CD14-positive monocyte (primary cell): ENCODE data around the gene IL16. TPM values are rescaled to one million over a fixed set of nuclear protein-coding genes. Genes with fewer than 3 reads are reported as not detected.

Source experiments
- DNase-seq, 3 donors: peaks; one replicate each; pipeline ENCODE4 v3.0.0-alpha.2; 2011 to 2022
- H2AFZ ChIP-seq: 2 replicates; pipeline ENCODE4 v1.6.0; 2012; ENCODE audit warnings: mild to moderate bottlenecking, low read depth, low read length, inconsistent platforms; ENCODE audit not compliant: insufficient read depth, poor library complexity, severe bottlenecking
- H3K27ac ChIP-seq, 2 donors: 1 replicate in 1 of 2; 2 replicates in 1 of 2; pipeline ENCODE4 v1.5.1; 2012 to 2013; ENCODE audit warnings: low read length in 2 of 2, control low read depth in 1 of 2, inconsistent platforms in 1 of 2, low read depth in 1 of 2, mild to moderate bottlenecking in 1 of 2
- H3K27me3 ChIP-seq, 2 donors: one replicate each; pipeline versions ENCODE4 v1.6.0 to v1.6.1; 2011 to 2013; ENCODE audit warnings: low read length in 2 of 2; ENCODE audit not compliant: control insufficient read depth in 2 of 2, insufficient read depth in 2 of 2
- H3K36me3 ChIP-seq, 2 donors: replicated peaks in 1 of 2; 1 replicate in 1 of 2; 2 replicates in 1 of 2; pipeline versions ENCODE4 v1.5.1 to v1.6.1; 2012 to 2013; ENCODE audit warnings: low read length in 2 of 2, control low read depth in 1 of 2, inconsistent platforms in 1 of 2, mild to moderate bottlenecking in 1 of 2; ENCODE audit not compliant: insufficient read depth in 2 of 2, control insufficient read depth in 1 of 2
- H3K4me1 ChIP-seq, 2 donors: 1 replicate in 1 of 2; 2 replicates in 1 of 2; pipeline versions ENCODE4 v1.5.1 to v1.6.1; 2012 to 2013; ENCODE audit warnings: low read length in 2 of 2, control low read depth in 1 of 2, inconsistent platforms in 1 of 2, mild to moderate bottlenecking in 1 of 2, moderate library complexity in 1 of 2; ENCODE audit not compliant: insufficient read depth in 2 of 2, control insufficient read depth in 1 of 2
- H3K4me2 ChIP-seq: replicated peaks from 2 replicates; pipeline ENCODE3; 2012; ENCODE audit warnings: low read length, moderate library complexity, mild to moderate bottlenecking; ENCODE audit not compliant: poor library complexity, severe bottlenecking; ENCODE audit errors: extremely low read depth
- H3K4me3 ChIP-seq, 3 experiments: fragments of 200-600 bp in 1 of 3; sonication (generic) in 1 of 3; replicated peaks in 1 of 3; 1 replicate in 2 of 3; 2 replicates in 1 of 3; pipeline ENCODE4 v1.5.1; 2011 to 2013; ENCODE audit warnings: low read length in 3 of 3, mild to moderate bottlenecking in 3 of 3, control low read depth in 2 of 3, low read depth in 2 of 3, inconsistent platforms in 1 of 3, moderate library complexity in 1 of 3
- H3K79me2 ChIP-seq: 2 replicates; pipeline ENCODE4 v1.6.0; 2012; ENCODE audit warnings: mild to moderate bottlenecking, control low read depth, inconsistent platforms, low read length, moderate library complexity; ENCODE audit not compliant: insufficient read depth
- H3K9ac ChIP-seq: 2 replicates; pipeline ENCODE4 v1.6.0; 2017; ENCODE audit warnings: low read length, mild to moderate bottlenecking; ENCODE audit not compliant: insufficient read depth, poor library complexity, severe bottlenecking
- H3K9me3 ChIP-seq, 2 donors: replicated peaks in 1 of 2; 1 replicate in 1 of 2; 2 replicates in 1 of 2; pipeline versions ENCODE4 v1.5.1 to v1.6.1; 2012 to 2013; ENCODE audit warnings: low read length in 2 of 2, control low read depth in 1 of 2; ENCODE audit not compliant: control insufficient read depth in 1 of 2, insufficient read depth in 1 of 2
- H4K20me1 ChIP-seq: 2 replicates; pipeline ENCODE4 v1.6.0; 2012; ENCODE audit warnings: mild to moderate bottlenecking, low read length, control low read depth, moderate library complexity; ENCODE audit not compliant: insufficient read depth
- H3K27ac Mint-ChIP-seq, 7 donors: one replicate each; pipeline ENCODE4 v1.8.0; 2020; ENCODE audit warnings: mild to moderate bottlenecking in 7 of 7, mixed read lengths in 7 of 7, moderate library complexity in 6 of 7, inconsistent platforms in 2 of 7
- H3K27me3 Mint-ChIP-seq, 3 donors: one replicate each; pipeline ENCODE4 v1.8.0; 2021 to 2022; ENCODE audit warnings: low read depth in 3 of 3, mild to moderate bottlenecking in 3 of 3, mixed read lengths in 3 of 3, moderate library complexity in 3 of 3, inconsistent platforms in 1 of 3
- H3K36me3 Mint-ChIP-seq, 2 donors: one replicate each; pipeline ENCODE4 v1.8.0; 2020; ENCODE audit warnings: mixed read lengths in 2 of 2, inconsistent platforms in 1 of 2, mild to moderate bottlenecking in 1 of 2
- H3K4me1 Mint-ChIP-seq: one replicate; pipeline ENCODE4 v1.8.0; 2020; ENCODE audit warnings: mild to moderate bottlenecking, mixed read lengths
- H3K4me3 Mint-ChIP-seq, 2 donors: one replicate each; pipeline ENCODE4 v1.8.0; 2020; ENCODE audit warnings: mild to moderate bottlenecking in 2 of 2, mixed read lengths in 2 of 2, moderate library complexity in 1 of 2
- H3K9me3 Mint-ChIP-seq, 7 donors: one replicate each; pipeline ENCODE4 v1.8.0; 2020 to 2022; ENCODE audit warnings: mixed read lengths in 7 of 7, mild to moderate bottlenecking in 6 of 7, moderate library complexity in 6 of 7, inconsistent platforms in 2 of 7
- WGBS: methylation state at CpG from one replicate; pipeline ENCODE4 v1.1.5; 2013; ENCODE audit warnings: missing lambda C conversion rate; ENCODE audit not compliant: insufficient coverage; 5-methylcytosine and 5-hydroxymethylcytosine counted together
- intact Hi-C, 2 donors: fragments of 100-400 bp; cut with micrococcal nuclease; formaldehyde crosslinking; loops; one replicate each; pipeline versions ENCODE4 v1.15.0 to v1.15.1; 2023
- polyA plus RNA-seq, 3 donors: library from polyadenylated mRNA; depleted of rRNA in 1 of 3; unstranded in 2 of 3; stranded (reverse) in 1 of 3; fragments of 300-500 nt in 2 of 3; fragments of >200 nt in 1 of 3; fragmentation: Illumina TruSeq in 2 of 3; gene quantifications; 1 replicate in 2 of 3; 2 replicates in 1 of 3; pipeline ENCODE4 v1.2.3, GENCODE V29; 2012 to 2021
- TF ChIP-seq, protein P1 (sequence below): fragments of 200-600 bp; IDR thresholded peaks from one replicate; pipeline ENCODE4 v1.8.0; 2022; ENCODE audit warnings: antibody characterized with exemption, mild to moderate bottlenecking

Gene IL16
- polyA plus RNA-seq, 3 donors: 64.8 to 95.1 (median 71.5) TPM

DNA sequence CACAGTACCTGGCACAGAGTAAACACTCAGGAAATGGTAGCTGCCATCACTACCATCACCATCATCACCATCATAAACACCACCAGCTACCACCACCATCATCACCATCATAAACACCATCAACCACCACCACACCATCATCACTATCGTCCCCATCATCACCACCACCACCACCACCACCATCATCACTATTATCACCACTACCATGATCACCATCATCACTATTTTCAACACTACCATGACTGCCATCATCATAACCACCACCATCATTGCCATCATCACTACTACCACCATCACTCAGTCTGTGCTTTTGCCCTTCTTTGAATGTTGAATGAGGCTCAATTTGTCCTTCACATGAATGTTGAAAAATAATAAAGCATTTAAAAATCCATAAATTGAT lies 21.2 kb upstream of the IL16 start:
- Histone ChIP-seq H3K4me2 (no peak overlapping the region), H3K4me3 (no peak overlapping the region), H2AFZ (no peak overlapping the region), H3K9ac (no peak overlapping the region), H3K36me3 (no peaks in the 10 kb centered on the region), H3K27ac (no peak overlapping the region), H3K27me3 (no peaks in the 10 kb centered on the region), H3K4me1 (no peaks in the 10 kb centered on the region), H3K79me2 (no peaks in the 10 kb centered on the region), H4K20me1 (no peaks in the 10 kb centered on the region), H3K9me3 (no peaks in the 10 kb centered on the region)
- Mint-ChIP-seq H3K27me3 (peaks cover 6 to 11% (median 6%) of the 10 kb centered on the region in 3 donors), H3K36me3 (no peaks in the 10 kb centered on the region), H3K4me3 (no peak overlapping the region), H3K9me3 (no peaks in the 10 kb centered on the region), H3K27ac (no peak overlapping the region), H3K4me1 (no peaks in the 10 kb centered on the region)
- intact Hi-C loops: no loop called here
- TF ChIP-seq, protein P1, sequence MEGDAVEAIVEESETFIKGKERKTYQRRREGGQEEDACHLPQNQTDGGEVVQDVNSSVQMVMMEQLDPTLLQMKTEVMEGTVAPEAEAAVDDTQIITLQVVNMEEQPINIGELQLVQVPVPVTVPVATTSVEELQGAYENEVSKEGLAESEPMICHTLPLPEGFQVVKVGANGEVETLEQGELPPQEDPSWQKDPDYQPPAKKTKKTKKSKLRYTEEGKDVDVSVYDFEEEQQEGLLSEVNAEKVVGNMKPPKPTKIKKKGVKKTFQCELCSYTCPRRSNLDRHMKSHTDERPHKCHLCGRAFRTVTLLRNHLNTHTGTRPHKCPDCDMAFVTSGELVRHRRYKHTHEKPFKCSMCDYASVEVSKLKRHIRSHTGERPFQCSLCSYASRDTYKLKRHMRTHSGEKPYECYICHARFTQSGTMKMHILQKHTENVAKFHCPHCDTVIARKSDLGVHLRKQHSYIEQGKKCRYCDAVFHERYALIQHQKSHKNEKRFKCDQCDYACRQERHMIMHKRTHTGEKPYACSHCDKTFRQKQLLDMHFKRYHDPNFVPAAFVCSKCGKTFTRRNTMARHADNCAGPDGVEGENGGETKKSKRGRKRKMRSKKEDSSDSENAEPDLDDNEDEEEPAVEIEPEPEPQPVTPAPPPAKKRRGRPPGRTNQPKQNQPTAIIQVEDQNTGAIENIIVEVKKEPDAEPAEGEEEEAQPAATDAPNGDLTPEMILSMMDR: no peak
- 38% methylated on average over 1 of the region's 1 CpG for WGBS
- DNase-seq: no peak

DNA sequence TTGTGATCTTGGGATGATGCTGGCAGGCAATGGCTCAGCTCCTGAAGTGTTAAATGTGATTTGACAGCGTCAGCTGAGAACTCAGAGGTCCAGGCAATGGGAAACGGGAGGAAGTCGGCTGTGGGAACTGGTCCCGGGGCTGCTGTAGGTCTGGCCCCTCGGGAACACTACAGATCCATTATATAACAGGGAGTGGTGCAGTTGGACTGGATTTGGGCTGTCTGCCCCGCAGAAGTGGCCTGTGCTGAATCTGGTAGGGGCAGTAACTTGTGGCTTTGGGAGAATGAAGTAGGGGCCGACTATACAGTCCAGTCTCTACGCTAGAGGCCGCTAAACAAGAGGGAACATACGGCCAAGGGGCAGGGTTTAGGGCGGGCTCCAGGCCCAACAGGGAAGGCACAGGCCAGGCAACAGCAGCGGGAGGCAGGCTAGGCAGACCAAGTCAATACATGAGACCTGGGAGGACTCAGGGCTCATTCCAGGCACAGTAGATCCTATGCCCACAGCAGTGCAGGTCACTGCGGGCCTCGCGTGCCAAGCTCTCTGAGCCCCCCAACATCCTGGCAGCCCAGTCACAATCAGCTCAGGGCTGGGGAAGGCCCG lies 20.3 kb upstream of the IL16 start:
- no peak overlapping the region for H3K27ac ChIP-seq
- no peak overlapping the region for H3K4me2 ChIP-seq
- no peaks in the 10 kb centered on the region for H3K4me1 ChIP-seq
- Mint-ChIP-seq H3K4me1 (no peaks in the 10 kb centered on the region), H3K4me3 (no peak overlapping the region), H3K9me3 (no peaks in the 10 kb centered on the region), H3K27me3 (peaks cover 6 to 15% (median 10%) of the 10 kb centered on the region in 3 donors), H3K27ac (no peak overlapping the region), H3K36me3 (no peaks in the 10 kb centered on the region)
- intact Hi-C loops: no loop called here
- H4K20me1 ChIP-seq: no peaks in the 10 kb centered on the region
- H3K27me3 ChIP-seq: peaks cover 0 to 3% of the 10 kb centered on the region in 2 donors
- WGBS: 99% methylated on average over 11 of the region's 16 CpGs
- no peaks in the 10 kb centered on the region for H3K79me2 ChIP-seq
- H3K36me3 ChIP-seq: no peaks in the 10 kb centered on the region
- no peak for DNase-seq
- H3K4me3 ChIP-seq: no peak overlapping the region
- TF ChIP-seq, protein P1: no peak
- no peak overlapping the region for H3K9ac ChIP-seq
- no peak overlapping the region for H2AFZ ChIP-seq
- no peaks in the 10 kb centered on the region for H3K9me3 ChIP-seq
